ENCODE results near the gene PAN2.

DNA sequence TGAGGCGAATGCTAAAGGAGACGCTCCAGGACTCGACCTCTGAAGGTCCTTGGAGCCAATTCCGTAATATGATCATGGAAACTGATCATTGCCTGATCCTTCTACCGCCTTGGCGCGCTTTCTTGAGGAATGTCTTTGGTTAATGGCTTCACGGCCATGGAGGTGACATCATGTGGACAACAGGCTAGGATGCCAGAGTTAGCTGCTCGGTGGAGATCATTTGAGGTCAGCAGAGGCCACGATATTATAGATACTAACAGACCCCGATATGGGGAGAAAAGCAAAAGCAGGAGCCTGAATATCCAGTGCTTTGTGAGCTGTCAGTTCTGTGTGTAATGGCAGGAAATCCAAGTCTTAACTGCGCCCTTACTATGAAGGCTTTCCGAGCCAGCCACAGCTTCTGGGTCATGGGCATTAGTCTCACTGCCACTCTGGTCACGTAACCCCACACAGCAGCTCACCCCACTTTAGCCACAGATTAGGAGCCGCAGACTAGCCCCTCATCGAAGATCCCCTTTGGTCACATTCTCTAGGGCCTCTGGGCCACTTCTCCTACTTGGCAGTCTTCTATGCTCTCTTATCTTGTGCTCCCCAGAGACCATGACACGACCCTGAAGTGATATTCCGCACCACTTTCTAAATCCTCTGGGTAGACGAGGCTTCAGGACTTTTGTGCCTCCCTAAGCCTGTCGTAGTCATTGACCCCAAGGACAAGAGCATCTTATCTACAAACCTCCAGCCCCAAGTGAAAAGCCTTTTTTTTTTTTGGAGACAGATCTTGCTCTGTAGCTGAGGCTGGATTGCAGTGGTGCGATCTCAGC, 32.9 kb downstream of the PAN2 start:
- TF ChIP-seq CREB1 (IDR thresholded peaks at IDR 0.05; ENCODE audit: low read depth) (no peak), EP300 (IDR thresholded peaks at IDR 0.05; ENCODE audit: borderline replicate concordance) (no peak), CEBPB (IDR thresholded peaks at IDR 0.05) (no peak), RAD21 (IDR thresholded peaks at IDR 0.05; ENCODE audit: low read depth) (no peak), TAF1 (IDR thresholded peaks at IDR 0.05; ENCODE audit: low read depth) (no peak), FOXM1 (IDR thresholded peaks at IDR 0.05; ENCODE audit: borderline replicate concordance, low read depth) (no peak)
- TF ChIP-seq, protein P1, sequence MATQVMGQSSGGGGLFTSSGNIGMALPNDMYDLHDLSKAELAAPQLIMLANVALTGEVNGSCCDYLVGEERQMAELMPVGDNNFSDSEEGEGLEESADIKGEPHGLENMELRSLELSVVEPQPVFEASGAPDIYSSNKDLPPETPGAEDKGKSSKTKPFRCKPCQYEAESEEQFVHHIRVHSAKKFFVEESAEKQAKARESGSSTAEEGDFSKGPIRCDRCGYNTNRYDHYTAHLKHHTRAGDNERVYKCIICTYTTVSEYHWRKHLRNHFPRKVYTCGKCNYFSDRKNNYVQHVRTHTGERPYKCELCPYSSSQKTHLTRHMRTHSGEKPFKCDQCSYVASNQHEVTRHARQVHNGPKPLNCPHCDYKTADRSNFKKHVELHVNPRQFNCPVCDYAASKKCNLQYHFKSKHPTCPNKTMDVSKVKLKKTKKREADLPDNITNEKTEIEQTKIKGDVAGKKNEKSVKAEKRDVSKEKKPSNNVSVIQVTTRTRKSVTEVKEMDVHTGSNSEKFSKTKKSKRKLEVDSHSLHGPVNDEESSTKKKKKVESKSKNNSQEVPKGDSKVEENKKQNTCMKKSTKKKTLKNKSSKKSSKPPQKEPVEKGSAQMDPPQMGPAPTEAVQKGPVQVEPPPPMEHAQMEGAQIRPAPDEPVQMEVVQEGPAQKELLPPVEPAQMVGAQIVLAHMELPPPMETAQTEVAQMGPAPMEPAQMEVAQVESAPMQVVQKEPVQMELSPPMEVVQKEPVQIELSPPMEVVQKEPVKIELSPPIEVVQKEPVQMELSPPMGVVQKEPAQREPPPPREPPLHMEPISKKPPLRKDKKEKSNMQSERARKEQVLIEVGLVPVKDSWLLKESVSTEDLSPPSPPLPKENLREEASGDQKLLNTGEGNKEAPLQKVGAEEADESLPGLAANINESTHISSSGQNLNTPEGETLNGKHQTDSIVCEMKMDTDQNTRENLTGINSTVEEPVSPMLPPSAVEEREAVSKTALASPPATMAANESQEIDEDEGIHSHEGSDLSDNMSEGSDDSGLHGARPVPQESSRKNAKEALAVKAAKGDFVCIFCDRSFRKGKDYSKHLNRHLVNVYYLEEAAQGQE (IDR thresholded peaks at IDR 0.05; ENCODE audit: low read depth), result no peak

Data from Ishikawa (cell line).